Measurements from ENCODE around the gene TNXB. TPM values are rescaled to one million over a fixed set of nuclear protein-coding genes. Genes with fewer than 3 reads are reported as not detected.
A peak's percentile ranks its signal among the peaks of the same experiment; 100 is the strongest.
"Not testable (repeated sequence)": the region's sequence is repeated elsewhere in the genome, so short reads cannot be mapped to it uniquely, and the experiment has no call there.

Gene TNXB
- total RNA-seq, 2 donors from 2014 or later = 138 to 210 TPM

DNA sequence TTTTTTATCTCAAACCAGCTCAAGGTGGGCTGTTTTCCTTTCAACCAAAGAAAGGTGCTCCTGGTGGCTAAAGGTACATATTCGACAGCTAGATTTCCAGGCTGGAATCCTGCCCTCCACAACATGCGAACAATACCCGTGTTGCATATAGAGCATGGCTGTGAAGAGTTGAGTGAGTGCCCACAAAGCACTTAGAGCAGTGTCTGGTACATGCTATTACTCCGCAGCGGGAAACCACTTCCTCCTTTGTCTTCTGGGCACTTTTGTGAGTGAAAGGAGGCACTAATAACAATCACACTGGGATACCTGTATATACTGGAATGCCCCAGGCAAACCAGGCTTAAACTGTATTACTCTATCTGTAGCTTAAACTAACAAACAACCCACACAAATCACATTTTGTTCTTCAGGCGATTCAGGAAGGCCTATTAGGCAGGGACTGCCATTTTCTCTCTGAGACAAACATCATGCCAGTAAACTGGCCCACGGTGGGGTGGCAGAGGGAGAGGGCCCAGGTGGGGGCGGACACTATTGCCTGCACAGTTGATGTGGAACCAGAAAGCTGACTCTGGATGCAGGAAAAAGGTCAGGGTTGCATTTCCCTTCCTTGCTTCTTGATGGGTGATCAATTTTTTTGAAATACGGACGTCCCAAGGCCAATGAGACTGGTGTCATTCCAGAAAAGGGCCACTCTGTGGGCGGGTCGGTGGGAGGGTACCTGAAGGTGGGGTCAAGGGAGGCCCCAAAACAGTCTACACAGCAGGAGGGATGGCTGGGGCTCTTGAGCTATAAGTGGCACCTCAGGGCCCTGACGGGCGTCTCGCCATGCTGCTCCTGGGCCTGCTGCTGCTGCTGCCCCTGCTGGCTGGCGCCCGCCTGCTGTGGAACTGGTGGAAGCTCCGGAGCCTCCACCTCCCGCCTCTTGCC is 71.3 kb downstream of the TNXB start, which contains the start of gene CYP21A2:
Gene CYP21A2, plus strand, starts transcription at position 818 of the 927 bp plus-strand sequence. Its CDS starts 8 bp downstream, at position 826.
- not testable (repeated sequence) for DNase-seq (ENCODE audit: low spot score); H3K36me3 ChIP-seq

DNA sequence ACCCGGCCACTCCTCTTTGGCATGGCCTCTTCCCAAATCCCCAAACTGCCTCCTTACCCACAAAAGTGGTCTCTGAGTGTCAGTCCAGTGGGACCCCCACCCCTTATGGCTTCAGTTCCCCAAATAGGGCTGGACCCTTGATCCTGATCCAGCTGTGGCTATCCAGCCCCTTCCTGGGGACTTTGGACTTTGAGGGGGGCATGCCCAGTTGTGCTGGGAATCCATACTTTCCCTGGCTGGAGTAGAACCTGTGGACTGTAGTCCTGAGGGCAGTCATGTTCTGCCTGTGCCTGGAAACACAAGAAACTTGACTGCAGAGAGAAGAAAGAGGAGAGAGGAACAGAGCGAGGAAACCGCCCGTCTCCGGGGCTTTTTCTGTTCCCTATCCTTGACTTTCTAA is 72.0 kb downstream of the TNXB start:
- not testable (repeated sequence) for H3K27ac ChIP-seq; H3K27me3 ChIP-seq; H3K36me3 ChIP-seq; DNase-seq (ENCODE audit: low spot score); H3K9me3 ChIP-seq; H3K4me3 ChIP-seq; H3K4me1 ChIP-seq

More for the DNA sequence above, 71.3 kb downstream of the TNXB start, which contains the start of gene CYP21A2:
- not testable (repeated sequence) for H3K9me3 ChIP-seq, H3K4me1 ChIP-seq, H3K4me3 ChIP-seq, H3K27me3 ChIP-seq
- H3K27ac ChIP-seq = peak within 1 kb of the TSS in 1 of 2 donors; percentile 27

DNA sequence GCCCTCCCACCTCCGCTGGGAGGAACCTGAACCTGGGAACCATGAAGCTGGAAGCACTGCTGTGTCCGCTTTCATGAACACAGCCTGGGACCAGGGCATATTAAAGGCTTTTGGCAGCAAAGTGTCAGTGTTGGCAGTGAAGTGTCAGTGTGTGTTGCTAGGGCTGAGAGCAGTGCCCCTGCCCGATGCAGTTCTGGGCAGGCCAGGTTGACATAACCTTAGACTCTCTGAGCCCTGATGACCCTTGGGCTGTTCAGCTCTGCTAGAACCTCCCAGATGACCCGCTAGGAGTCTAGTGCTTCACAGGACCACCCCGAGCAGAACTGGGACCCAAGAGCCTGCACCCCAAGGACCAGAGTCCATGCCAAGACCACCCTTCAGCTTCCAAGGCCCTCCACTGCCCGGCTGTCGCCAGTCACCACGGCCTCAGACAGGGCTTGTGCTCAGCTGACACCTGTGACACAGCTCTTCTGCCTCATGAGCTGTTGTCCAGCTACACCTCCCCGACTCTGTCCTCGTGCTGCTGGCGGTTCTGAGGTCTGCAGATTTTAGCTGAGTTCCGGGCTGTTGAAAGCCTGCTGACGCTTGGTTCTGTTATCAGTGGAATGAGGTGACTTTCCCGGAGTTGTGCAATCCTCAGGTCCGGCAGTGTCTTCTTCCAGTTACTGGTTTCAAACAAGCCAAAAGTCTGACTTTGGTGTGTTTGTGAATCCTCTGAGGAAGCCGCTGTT is 73.7 kb downstream of the TNXB start:
- DNase-seq (ENCODE audit: low spot score); H3K9me3 ChIP-seq; H3K4me1 ChIP-seq; H3K4me3 ChIP-seq; H3K27me3 ChIP-seq; H3K36me3 ChIP-seq; H3K27ac ChIP-seq: not testable (repeated sequence)

DNA sequence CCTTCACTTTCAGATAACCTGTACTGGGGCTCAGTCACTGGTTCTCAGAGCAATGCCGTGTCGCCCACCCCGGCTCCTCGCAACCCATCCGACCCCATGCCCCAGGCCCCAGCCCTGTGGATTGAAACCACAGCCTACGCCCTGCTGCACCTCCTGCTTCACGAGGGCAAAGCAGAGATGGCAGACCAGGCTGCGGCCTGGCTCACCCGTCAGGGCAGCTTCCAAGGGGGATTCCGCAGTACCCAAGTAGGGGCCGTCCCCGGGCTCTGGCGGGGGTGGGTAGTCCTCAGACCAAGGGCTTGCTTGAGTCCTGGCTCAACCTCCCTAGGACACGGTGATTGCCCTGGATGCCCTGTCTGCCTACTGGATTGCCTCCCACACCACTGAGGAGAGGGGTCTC is 79.6 kb downstream of the TNXB start:
- not testable (repeated sequence) for H3K4me1 ChIP-seq, H3K27ac ChIP-seq

DNA sequence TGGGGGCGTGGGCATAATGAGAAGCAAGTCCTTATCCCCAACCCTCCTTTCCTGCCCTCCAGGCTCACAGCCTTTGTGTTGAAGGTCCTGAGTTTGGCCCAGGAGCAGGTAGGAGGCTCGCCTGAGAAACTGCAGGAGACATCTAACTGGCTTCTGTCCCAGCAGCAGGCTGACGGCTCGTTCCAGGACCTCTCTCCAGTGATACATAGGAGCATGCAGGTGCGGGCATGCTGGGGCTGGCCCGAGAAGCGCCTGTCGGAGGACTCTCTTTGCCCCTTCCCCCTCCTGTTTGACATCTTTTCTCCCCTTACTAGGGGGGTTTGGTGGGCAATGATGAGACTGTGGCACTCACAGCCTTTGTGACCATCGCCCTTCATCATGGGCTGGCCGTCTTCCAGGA is 80.5 kb downstream of the TNXB start:
- not testable (repeated sequence) for H3K9me3 ChIP-seq, H3K27me3 ChIP-seq

More for the DNA sequence above, 79.6 kb downstream of the TNXB start:
- not testable (repeated sequence) for H3K9me3 ChIP-seq; H3K4me3 ChIP-seq; H3K36me3 ChIP-seq; DNase-seq (ENCODE audit: low spot score); H3K27me3 ChIP-seq

DNA sequence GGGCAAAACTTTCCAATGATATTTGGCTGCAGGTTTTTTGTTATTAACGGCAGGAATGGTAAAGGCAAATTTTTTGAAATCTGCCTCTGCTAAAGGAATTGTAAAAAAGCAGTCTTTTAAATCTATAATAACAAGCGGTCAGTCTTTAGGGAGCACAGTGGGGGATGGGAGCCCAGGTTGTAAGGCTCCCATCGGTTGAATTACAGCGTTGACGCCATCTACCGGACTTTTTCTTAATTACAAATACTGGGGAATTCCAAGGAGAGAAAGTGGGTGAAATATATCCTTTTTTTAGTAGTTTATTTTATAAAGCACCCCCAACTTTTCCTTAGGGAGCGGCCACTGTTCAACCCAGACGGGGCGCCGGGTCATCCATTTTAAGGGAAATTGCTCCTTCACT is 87.0 kb downstream of the TNXB start:
- not testable (repeated sequence) for H3K27ac ChIP-seq; DNase-seq (ENCODE audit: low spot score); H3K4me1 ChIP-seq; H3K9me3 ChIP-seq; H3K36me3 ChIP-seq; H3K4me3 ChIP-seq; H3K27me3 ChIP-seq

More for the DNA sequence above, 80.5 kb downstream of the TNXB start:
- not testable (repeated sequence) for H3K4me3 ChIP-seq; H3K27ac ChIP-seq; H3K36me3 ChIP-seq; DNase-seq (ENCODE audit: low spot score); H3K4me1 ChIP-seq

DNA sequence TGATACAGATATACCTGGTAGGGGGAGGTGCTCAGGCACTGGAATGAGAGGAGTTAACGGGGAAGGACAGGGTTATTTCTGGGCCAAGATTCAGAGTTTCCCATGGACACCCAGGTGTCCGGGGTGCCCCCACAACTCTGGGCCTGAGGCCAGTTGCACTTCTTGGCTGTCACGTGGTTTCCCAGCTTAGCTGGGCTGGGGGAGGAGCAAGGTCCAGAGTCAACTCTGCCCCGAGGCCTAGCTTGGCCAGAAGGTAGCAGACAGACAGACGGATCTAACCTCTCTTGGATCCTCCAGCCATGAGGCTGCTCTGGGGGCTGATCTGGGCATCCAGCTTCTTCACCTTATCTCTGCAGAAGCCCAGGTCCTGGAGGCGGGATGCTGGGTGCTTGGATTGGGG is 94.6 kb downstream of the TNXB start, which contains the start of gene C4B:
Gene C4B, plus strand, starts transcription at position 249 of the 400 bp plus-strand sequence. Its CDS starts 51 bp downstream, at position 300.
- not testable (repeated sequence) for H3K36me3 ChIP-seq; H3K27me3 ChIP-seq; H3K4me1 ChIP-seq; H3K9me3 ChIP-seq; H3K27ac ChIP-seq; DNase-seq (ENCODE audit: low spot score); H3K4me3 ChIP-seq

DNA sequence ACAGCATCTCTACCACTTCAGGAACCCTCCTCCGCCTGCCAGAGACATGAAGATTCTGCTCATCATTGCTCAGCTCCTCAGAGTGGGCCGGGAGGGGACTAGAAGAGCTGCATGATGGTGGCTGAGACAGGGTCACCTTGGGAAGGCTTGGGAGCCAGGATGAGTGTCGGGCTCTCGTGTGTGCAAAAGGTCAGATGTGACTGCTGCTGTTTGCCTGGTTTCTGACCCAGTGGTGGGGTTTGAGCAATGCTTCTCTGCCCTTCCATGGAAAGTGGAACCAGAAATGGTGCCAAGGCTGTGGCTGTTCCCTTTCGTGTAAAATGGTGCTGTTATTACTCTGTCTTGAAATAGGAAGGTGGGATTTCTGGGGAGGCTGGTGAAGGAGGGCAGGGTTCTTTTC is 95.4 kb downstream of the TNXB start:
- H3K4me3 ChIP-seq; H3K4me1 ChIP-seq; H3K36me3 ChIP-seq; H3K27ac ChIP-seq; DNase-seq (ENCODE audit: low spot score); H3K27me3 ChIP-seq; H3K9me3 ChIP-seq: not testable (repeated sequence)

DNA sequence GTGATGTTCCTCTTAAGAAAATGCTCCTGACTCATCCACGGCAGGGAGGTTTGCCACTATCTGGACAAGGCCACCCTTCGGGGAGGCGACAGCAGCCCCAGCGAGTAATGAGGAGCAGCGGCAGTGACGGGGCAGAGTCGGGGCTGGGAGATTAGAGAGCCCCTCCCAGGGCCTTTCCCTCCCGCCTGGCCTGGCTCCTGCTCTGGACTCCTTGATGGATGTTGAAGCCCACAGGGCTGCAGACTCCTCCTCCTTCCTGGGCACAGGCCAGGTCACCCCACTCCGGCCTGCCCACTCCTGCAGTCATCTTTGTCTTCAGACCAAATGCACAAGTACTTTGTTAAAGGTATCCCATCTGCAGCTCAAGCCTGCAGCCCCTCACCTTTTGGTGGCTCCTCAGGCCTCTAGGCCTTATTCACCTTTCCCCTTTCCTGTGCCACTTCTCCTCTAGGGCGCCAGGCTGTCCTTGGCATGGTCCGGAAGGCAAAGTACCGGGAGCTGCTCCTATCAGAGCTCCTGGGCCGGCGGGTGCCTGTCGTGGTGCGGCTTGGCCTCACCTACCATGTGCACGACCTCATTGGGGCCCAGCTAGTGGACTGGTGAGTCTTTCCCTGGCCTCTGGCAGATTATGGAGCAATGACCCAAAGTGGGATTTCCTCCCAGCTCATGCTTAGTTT is 96.1 kb downstream of the TNXB start:
- not testable (repeated sequence) for H3K36me3 ChIP-seq; H3K27ac ChIP-seq; DNase-seq (ENCODE audit: low spot score); H3K4me1 ChIP-seq; H3K4me3 ChIP-seq; H3K27me3 ChIP-seq; H3K9me3 ChIP-seq

DNA sequence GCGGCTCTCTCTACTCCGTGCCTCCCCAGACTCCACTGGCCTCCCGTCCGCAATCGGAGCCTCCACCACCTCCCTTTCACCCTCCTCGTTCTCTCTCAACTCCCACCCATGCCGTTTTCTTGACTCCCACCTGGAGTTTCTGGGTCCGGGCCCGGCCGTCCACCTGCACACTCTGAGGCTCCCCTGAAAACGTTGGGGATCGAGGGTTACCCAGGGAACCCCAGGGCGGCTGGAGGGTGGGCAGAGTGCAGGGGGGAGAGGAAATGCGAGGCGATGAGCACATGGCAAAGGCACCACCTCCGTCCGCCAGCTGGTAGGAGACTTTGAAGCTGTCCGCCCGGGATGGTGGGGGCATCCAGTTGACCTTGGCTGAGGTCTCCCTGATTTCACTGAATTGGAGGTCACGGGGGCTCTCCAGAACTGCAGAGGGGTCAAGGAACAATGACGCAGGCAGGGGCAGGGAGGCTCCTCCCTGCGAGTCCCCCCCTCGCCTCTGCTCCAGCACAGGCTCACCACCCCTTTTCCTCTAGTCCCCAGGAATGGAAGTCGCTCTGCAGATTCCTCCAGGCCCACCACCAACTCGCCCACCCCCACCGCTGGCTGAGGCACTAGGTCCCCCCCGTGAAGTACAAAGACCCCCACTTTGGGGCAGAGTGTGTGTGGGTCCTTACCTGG is 98.1 kb downstream of the TNXB start:
- not testable (repeated sequence) for DNase-seq (ENCODE audit: low spot score); H3K27me3 ChIP-seq; H3K27ac ChIP-seq; H3K4me1 ChIP-seq; H3K9me3 ChIP-seq; H3K4me3 ChIP-seq; H3K36me3 ChIP-seq

DNA sequence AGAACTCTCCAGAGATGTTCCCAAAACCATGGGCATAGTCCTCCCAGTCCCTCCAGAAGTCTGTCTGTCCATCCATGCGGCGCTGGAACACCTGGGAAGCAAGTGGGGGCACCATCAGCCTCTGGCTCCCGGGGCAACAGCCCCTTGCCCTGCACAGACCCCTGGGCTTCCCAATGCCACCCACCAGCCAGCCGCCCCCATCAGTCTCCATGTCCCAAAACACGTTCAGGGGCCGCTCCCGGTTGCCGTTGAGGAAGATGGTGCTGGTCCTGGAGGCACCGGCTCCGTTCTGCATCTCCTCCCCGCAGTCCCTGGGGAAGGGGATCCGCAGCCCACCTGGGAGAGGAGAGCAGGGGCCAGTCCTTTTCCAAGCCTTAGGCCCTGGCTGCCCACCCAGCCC is 99.6 kb downstream of the TNXB start:
- not testable (repeated sequence) for H3K9me3 ChIP-seq; H3K4me1 ChIP-seq; H3K4me3 ChIP-seq; H3K27me3 ChIP-seq; DNase-seq (ENCODE audit: low spot score); H3K27ac ChIP-seq; H3K36me3 ChIP-seq

DNA sequence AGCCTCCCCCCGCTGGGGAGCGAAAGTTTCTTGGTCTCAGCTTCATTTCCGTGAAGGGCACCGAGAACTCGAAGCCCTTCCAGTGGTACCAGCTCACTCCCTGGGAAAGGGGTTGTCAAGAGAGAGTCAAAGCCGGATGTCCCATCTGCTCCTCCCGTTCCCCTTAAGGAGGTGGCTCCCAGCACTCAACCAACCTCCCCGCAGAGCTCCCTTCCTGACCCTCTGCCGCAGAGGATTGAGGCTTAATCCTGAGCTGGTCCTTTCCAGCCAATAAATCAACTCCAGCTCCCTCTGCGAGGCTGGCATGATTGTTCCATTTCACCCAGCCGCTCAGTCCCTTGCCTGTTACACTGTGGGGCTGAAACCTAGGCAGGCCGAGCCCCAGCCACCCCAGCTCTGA is 100.5 kb downstream of the TNXB start:
- not testable (repeated sequence) for H3K4me3 ChIP-seq; H3K9me3 ChIP-seq; H3K27me3 ChIP-seq; H3K4me1 ChIP-seq; H3K27ac ChIP-seq; DNase-seq (ENCODE audit: low spot score); H3K36me3 ChIP-seq

DNA sequence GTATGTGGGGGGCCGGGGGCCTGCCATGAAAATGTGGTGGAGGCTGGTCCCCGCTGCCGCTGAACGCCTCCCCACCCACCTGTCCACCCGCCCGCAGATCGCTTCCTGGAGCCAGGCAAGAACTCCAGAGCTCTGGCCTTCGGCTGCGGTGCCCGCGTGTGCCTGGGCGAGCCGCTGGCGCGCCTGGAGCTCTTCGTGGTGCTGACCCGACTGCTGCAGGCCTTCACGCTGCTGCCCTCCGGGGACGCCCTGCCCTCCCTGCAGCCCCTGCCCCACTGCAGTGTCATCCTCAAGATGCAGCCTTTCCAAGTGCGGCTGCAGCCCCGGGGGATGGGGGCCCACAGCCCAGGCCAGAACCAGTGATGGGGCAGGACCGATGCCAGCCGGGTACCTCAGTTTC is 101.1 kb downstream of the TNXB start:
- not testable (repeated sequence) for DNase-seq (ENCODE audit: low spot score); H3K9me3 ChIP-seq; H3K27me3 ChIP-seq; H3K27ac ChIP-seq; H3K4me1 ChIP-seq; H3K36me3 ChIP-seq; H3K4me3 ChIP-seq

DNA sequence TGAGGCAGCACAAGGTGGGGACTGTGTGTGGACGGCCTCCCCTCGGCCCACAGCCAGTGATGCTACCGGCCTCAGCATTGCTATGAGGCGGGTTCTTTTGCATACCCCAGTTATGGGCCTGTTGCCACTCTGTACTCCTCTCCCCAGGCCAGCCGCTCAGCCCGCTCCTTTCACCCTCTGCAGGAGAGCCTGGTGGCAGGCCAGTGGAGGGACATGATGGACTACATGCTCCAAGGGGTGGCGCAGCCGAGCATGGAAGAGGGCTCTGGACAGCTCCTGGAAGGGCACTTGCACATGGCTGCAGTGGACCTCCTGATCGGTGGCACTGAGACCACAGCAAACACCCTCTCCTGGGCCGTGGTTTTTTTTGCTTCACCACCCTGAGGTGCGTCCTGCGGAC is 102.1 kb downstream of the TNXB start:
- not testable (repeated sequence) for H3K36me3 ChIP-seq; H3K27ac ChIP-seq; H3K4me1 ChIP-seq; H3K4me3 ChIP-seq; H3K27me3 ChIP-seq; DNase-seq (ENCODE audit: low spot score); H3K9me3 ChIP-seq
